ENCODE measurements around the gene ZC3HAV1.

DNA sequence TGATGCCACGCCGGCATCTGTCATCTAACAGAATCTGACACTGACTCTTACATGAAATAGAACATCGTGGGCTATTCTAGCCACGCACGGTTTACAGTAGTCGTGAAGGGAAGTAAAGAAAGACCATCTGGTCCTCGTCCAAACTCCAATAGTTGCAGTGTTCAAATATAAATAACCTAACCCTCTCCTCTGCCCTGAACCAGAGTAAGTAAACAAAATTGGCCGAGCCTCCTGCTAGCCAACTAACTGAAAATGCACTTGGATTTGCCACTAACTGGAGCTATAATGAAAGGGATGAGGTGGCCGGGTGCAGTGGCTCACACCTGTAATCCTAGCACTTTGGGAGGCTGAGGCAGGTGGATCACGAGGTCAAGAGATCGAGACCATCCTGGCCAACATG, 44.2 kb downstream of the ZC3HAV1 start:
- TF ChIP-seq YY1 (IDR thresholded peaks at IDR 0.05; ENCODE audit: low read depth) (no peak), CEBPB (IDR thresholded peaks at IDR 0.05) (no peak), NFIC (IDR thresholded peaks at IDR 0.05) (no peak)
